Fibroblast of the aortic adventitia (primary cell): ENCODE data around the gene ZNF519. TPM values are rescaled to one million over a fixed set of nuclear protein-coding genes. Genes with fewer than 3 reads are reported as not detected.
"Not testable (repeated sequence)": the region's sequence is repeated elsewhere in the genome, so short reads cannot be mapped to it uniquely, and the experiment has no call there.

Experiments
- DNase-seq: peaks from one replicate; pipeline ENCODE4 v3.0.0-alpha.2; 2010; ENCODE audit warnings: low read depth
- H3K4me3 ChIP-seq: 2 replicates; pipeline ENCODE4 v1.5.1; 2011; ENCODE audit warnings: low read depth, mild to moderate bottlenecking, control low read depth, low read length, moderate library complexity
- CTCF ChIP-seq: IDR thresholded peaks from 2 replicates; pipeline ENCODE4 v1.5.1; 2011; ENCODE audit warnings: mild to moderate bottlenecking, low read length, control low read depth, inconsistent platforms; ENCODE audit not compliant: insufficient read depth
- total RNA-seq: library from RNA; depleted of rRNA; stranded (reverse); fragments of >200 nt; gene quantifications from 2 replicates; pipeline ENCODE4 v1.2.3, GENCODE V29; 2012; ENCODE audit warnings: low replicate concordance

Gene ZNF519
- 11.5 TPM in 2 replicates for total RNA-seq

GRCh38 chr18:14132271-14132700, at the start of gene ZNF519:
TSS of gene ZNF519 (minus strand) at chr18:14132435. CDS start at chr18:14132277, 158 bp downstream.
- DNase-seq: peak; percentile 96
- peak within 1 kb of the TSS; percentile 75 for H3K4me3 ChIP-seq

GRCh38 chr18:14179306-14179705, 47.1 kb upstream of the ZNF519 start:
- DNase-seq: no peak
- no peak for TF ChIP-seq CTCF
- H3K4me3 ChIP-seq: peak overlapping the region; percentile 68

GRCh38 chr18:14178321-14179196, 46.3 kb upstream of the ZNF519 start:
- peak overlapping the region; percentile 68 for H3K4me3 ChIP-seq
- TF ChIP-seq CTCF: peak; percentile 70
- DNase-seq: peak; percentile 69

GRCh38 chr18:14177540-14178320, 45.5 kb upstream of the ZNF519 start:
- H3K4me3 ChIP-seq, DNase-seq: not testable (repeated sequence)

- not testable (repeated sequence) for H3K4me3 ChIP-seq, DNase-seq
Observed at GRCh38 chr18:14175404-14175803, 43.2 kb upstream of the ZNF519 start.

- no peak overlapping the region for H3K4me3 ChIP-seq
- no peak for DNase-seq
- TF ChIP-seq CTCF: no peak
Observed at GRCh38 chr18:14174706-14175085, 42.5 kb upstream of the ZNF519 start.

- H3K4me3 ChIP-seq, DNase-seq: not testable (repeated sequence)
Observed at GRCh38 chr18:14174002-14174705, 41.9 kb upstream of the ZNF519 start.

GRCh38 chr18:14173116-14173951, 41.1 kb upstream of the ZNF519 start:
- DNase-seq, H3K4me3 ChIP-seq: not testable (repeated sequence)

- H3K4me3 ChIP-seq, DNase-seq: not testable (repeated sequence)
Observed at GRCh38 chr18:14172142-14173115, 40.2 kb upstream of the ZNF519 start.

- not testable (repeated sequence) for DNase-seq, H3K4me3 ChIP-seq
Observed at GRCh38 chr18:14171301-14172141, 39.3 kb upstream of the ZNF519 start.

GRCh38 chr18:14170367-14171036, 38.3 kb upstream of the ZNF519 start:
- not testable (repeated sequence) for H3K4me3 ChIP-seq, DNase-seq
